ENCODE data around the gene SUPT6H.
A peak's percentile ranks its signal among the peaks of the same experiment; 100 is the strongest.
"Not testable (repeated sequence)": the region's sequence is repeated elsewhere in the genome, so short reads cannot be mapped to it uniquely, and the experiment has no call there.

SUPT6H gene

GRCh38 chr17:28724500-28725165 is 62.6 kb downstream of the SUPT6H start:
- TF ChIP-seq ZNF274 (IDR thresholded peaks at IDR 0.05; ENCODE audit: low read depth, low read length): no peak
- H3K4me3 ChIP-seq (ENCODE audit: low read length): peak overlapping the region; percentile 64; the same call in 1 of the 2 replicates

DNA sequence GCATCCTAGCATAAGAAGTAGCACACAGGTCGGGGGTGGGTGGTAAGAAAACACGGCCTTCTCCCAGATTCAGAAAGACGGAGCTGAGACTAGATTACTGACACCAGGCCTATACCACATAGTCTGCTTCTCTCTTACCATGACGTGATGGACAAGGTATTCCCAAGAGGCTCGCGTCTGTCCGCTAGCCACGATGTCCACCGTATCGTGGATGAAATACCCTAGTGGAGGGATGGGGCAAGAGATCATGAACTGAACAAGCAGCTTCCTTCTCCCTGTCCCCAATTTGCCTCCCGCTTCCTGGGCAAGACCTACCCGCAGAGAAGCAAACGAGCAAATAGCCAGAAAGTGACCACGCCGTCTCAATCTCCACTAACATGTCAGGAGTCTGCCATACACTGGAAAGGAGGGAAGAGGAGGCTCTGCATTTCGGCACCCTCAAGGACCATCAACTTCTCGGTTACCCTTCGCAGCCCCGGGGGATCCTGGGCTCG is 63.2 kb downstream of the SUPT6H start:
- TF ChIP-seq ZNF274 (IDR thresholded peaks at IDR 0.05; ENCODE audit: low read depth, low read length): no peak
- peak overlapping the region; percentile 64 for H3K4me3 ChIP-seq (ENCODE audit: low read length)

GRCh38 chr17:28725660-28726225 is 63.7 kb downstream of the SUPT6H start:
- no peak for TF ChIP-seq ZNF274 (IDR thresholded peaks at IDR 0.05; ENCODE audit: low read depth, low read length)
- H3K4me3 ChIP-seq (ENCODE audit: low read length): peak overlapping the region; percentile 64

DNA sequence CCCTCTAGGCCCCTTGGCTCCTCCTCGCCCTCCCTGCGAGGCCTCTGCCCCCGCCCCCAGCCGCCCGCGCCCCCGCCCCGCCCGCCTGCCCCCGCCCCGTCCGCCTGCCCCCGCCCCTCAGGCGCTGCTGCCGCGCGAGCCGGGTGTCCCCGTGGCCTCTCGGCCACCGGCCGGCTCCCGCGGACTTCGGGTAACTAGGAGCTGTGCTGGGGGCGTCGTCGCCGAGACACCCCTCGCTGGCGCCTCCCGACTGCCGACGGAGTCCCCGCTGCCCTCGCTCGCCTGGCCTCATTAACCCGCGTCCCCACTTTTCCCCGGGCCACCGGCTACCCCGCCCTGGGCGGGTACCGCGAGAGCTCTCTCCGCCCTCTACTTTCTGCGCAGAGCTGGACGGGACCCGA is 64.2 kb downstream of the SUPT6H start, which contains the start of gene TLCD1:
TSS of gene TLCD1 (minus strand) at position 8 of the 401 bp plus-strand sequence. CDS start 136 bp downstream, outside the sequence.
- peak within 1 kb of the TSS; percentile 80 for H3K4me3 ChIP-seq (ENCODE audit: low read length)
- TF ChIP-seq ZNF274 (IDR thresholded peaks at IDR 0.05; ENCODE audit: low read depth, low read length): no peak

DNA sequence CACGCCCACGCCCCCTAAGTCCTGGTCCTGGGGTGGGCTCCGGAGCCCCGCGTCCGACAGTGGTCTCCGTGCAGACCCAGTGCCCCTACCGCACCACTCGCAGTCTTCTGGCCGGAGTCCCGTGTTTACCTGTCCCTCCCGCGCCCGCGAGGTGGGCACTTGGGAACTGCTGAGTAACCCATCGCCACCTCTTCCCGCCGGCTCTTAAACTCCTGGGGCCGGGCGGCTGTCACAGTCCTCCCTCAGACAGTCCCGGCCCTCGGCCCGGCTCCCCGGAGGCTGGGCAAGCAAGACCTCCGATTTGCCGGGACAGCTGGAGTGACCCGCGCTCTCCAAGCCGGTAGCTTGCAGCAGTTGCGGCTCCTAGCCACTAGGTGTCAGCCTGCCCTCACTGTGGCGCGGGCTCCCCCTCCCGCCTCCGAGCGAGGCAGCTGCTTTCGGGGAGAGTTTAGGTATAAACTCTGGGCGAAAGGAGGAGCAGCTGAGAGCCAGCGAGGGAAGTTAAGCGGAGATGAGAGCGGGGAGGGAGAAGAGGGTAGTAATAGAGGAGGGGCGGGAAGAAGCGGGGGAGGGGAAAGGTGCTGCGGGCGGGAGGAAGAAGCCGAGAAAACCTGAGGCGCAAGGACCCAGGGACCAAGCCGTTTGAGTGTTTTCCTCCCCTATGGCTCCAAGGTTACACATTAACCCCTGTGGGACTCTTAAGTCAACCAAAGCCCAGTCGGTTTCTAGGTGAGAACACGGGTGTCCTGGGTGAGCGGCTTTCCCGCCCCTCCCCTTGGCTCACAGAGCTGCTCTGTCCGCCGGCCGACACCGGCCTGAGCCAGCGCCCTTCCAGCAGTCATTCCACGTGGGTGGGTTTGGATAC is 64.9 kb downstream of the SUPT6H start:
- H3K4me3 ChIP-seq (ENCODE audit: low read length): peak overlapping the region; percentile 80
- no peak for TF ChIP-seq ZNF274 (IDR thresholded peaks at IDR 0.05; ENCODE audit: low read depth, low read length)

DNA sequence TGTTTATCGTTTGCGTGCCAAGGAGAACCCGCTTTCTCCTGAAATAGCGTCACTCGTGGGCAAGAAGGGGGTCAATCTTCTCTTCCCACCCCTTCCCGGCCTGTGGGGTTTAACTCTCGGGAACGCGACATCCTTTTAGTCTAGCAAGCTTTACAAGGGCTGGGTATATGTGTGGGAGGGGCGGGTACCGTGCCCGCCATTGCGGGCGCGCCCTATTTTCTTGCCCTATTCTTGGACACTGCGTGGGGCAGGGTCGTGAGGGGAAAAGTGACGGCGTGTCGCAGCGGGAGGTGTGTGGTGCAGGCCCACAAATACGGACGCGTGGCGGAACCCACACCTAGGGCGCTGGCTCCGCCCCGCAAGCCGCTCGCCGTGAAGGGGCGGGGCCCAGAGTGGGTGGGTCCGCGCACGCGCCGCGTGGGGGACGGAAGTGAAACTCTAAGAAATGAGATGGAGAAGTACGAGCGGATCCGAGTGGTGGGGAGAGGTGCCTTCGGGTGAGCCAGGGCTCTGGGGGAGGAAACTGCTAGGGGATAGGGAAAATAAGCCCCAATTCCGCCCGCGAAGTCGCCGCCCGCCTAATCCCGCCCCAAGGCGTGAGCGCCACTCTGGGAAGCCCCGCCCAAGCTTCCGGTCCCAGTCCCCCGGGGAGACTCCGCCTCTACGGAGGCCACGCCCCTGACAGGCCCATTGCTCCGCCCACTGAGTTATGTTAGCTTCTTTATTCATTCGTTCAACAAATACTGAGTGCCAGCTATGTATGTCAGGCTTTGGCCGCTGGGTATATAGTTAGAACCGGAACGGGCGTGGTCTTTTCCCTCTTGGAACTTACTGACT is 66.6 kb downstream of the SUPT6H start, which contains the start of gene NEK8:
TSS of gene NEK8 (plus strand) at position 425 of the 837 bp plus-strand sequence. CDS start at position 451, 26 bp downstream.
- peak within 1 kb of the TSS; percentile 59 for H3K4me3 ChIP-seq (ENCODE audit: low read length)
- no peak for TF ChIP-seq ZNF274 (IDR thresholded peaks at IDR 0.05; ENCODE audit: low read depth, low read length)

- TF ChIP-seq ZNF274 (IDR thresholded peaks at IDR 0.05; ENCODE audit: low read depth, low read length): no peak
Measured at GRCh38 chr17:28729950-28730330, 67.9 kb downstream of the SUPT6H start.

GRCh38 chr17:28733346-28733745 is 71.3 kb downstream of the SUPT6H start:
- no peak overlapping the region for H3K4me3 ChIP-seq (ENCODE audit: low read length)
- no peak for TF ChIP-seq ZNF274 (IDR thresholded peaks at IDR 0.05; ENCODE audit: low read depth, low read length)

More at GRCh38 chr17:28729950-28730330, 67.9 kb downstream of the SUPT6H start:
- H3K4me3 ChIP-seq (ENCODE audit: low read length): no peak overlapping the region

GRCh38 chr17:28734712-28735241 is 72.8 kb downstream of the SUPT6H start:
- TF ChIP-seq ZNF274 (IDR thresholded peaks at IDR 0.05; ENCODE audit: low read depth, low read length): no peak
- no peak overlapping the region for H3K4me3 ChIP-seq (ENCODE audit: low read length)

- no peak for TF ChIP-seq ZNF274 (IDR thresholded peaks at IDR 0.05; ENCODE audit: low read depth, low read length)
Measured at GRCh38 chr17:28735242-28735722, 73.3 kb downstream of the SUPT6H start.

DNA sequence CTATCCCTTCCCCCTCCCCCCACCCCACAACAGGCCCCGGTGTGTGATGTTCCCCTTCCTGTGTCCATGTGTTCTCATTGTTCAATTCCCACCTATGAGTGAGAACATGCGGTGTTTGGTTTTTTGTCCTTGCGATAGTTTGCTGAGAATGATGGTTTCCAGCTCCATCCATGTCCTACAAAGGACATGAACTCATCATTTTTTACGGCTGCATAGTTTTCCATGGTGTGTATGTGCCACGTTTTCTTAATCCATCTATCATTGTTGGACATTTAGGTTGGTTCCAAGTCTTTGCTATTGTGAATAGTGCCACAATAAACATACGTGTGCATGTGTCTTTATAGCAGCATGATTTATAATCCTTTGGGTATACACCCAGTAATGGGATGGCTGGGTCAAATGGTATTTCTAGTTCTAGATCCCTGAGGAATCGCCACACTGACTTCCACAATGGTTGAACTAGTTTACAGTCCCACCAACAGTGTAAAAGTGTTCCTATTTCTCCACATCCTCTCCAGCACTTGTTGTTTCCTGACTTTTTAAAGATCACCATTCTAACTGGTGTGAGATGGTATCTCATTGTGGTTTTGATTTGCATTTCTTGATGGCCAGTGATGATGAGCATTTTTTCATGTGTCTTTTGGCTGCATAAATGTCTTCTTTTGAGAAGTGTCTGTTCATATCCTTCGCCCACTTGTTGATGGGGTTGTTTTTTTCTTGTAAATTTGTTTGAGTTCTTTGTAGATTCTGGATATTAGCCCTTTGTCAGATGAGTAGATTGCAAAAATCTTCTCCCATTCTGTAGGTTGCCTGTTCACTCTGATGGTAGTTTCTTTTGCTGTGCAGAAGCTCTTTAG is 74.1 kb downstream of the SUPT6H start:
- not testable (repeated sequence) for H3K4me3 ChIP-seq (ENCODE audit: low read length)

More at GRCh38 chr17:28735242-28735722, 73.3 kb downstream of the SUPT6H start:
- no peak overlapping the region for H3K4me3 ChIP-seq (ENCODE audit: low read length)

GRCh38 chr17:28737316-28737715 is 75.3 kb downstream of the SUPT6H start:
- no peak overlapping the region for H3K4me3 ChIP-seq (ENCODE audit: low read length)

More at GRCh38 chr17:28737316-28737715, 75.3 kb downstream of the SUPT6H start:
- TF ChIP-seq ZNF274 (IDR thresholded peaks at IDR 0.05; ENCODE audit: low read depth, low read length): no peak

Data from GM08714 (cell line).